Measurements from ENCODE around the gene NVL.

DNA sequence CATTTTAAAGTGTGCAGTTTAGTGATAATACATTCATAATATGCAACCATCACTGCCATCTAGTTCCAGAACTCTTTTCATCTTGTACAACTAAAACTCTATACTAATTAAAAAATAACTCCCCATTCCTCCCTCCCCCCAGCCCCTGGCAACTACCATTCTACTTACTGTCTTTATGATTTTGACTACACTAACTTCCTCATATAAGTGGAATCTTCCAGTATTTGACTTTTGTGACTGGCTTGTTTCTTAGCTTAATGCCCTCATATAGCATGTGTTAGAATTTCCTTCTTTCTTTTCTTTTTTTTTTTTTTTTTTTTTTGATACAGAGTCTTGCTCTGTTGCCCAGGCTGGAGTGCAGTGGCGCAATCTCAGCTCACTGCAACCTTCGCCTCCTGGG, 1.4 kb upstream of the NVL start:
- TF ChIP-seq CTCF (IDR thresholded peaks at IDR 0.05): no peak
- TF ChIP-seq POLR2A (IDR thresholded peaks at IDR 0.05): no peak

Measured in testis (tissue), 2 donors.